HPDE6-E6E7 (cell line): Measurements from ENCODE around the gene TTLL6.
"Not testable (repeated sequence)": the region's sequence is repeated elsewhere in the genome, so short reads cannot be mapped to it uniquely, and the experiment has no call there.

Source experiments
- DNase-seq: peaks from one replicate; pipeline ENCODE4 v3.0.0; 2011; ENCODE audit warnings: missing footprints; ENCODE audit errors: extremely low spot score

The TTLL6 gene

DNA sequence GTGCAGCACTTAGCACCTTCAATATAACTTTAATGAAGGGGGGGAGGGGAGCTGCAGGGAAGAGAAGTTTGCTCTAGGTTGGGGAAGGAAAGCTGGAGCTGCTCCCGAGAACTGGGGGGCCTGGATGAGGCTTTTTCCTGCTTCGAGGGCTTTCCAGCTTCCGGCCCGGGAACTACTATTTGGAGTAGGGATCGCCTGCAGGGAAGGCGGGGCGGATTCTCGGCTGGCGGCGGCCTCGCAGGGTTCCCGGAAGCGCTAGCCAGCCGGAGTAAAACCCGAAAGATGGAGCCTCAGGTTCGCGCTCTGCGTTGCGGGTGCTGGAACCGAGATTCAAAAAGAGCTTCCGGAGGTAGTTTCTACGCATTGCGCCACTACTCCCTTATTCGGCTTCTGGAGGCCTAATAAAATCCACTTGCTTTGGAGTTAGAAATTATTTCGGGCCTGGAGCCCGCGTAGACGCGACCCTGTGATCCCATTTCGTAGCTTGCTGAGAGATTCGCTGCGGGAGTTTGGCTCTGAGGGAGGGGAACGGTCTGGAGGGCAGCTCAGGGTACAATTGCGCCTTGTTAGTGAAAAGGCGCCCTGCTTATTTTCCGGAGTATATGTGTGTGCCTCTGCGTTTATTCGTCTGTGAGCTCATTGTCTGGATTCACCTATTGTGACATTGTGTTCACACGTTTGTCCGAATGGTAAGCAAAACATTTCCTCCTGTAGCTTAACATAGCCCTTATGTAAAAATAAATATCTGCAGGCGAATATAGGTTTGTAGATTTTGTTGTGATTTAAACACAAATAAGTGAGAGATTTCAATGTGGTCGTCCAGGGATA, 93.4 kb downstream of the TTLL6 start:
- DNase-seq = no peak

DNA sequence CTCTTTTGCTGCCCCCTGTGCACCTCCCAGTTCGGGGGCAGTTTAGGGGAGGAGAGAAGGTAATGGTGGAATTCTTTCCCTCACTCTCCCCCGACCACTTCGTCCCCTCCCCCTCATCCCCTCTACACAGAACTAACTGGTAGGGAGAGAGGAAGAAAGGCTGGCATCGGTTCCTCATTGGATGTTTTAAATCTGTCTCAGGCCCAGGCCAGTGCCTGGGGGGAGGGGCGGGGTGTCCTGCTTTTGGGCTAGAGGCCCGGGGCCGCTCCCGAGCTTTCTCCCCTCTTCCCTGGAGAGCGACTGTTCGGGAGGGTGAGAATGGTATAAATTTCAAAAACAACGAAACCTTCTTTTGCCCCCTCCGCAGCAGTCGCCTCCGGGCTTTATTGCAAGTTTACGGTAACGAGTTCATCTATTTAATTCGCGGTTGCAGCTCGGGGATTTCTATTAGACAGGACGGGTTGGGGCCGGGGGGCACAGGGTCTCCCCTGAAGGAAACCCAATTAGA, 94.1 kb downstream of the TTLL6 start, which contains the start of gene PRAC2:
PRAC2 (plus strand) TSS at position 271 of the 508 bp plus-strand sequence. CDS start 1,226 bp downstream, outside the sequence.
- DNase-seq = no peak

DNA sequence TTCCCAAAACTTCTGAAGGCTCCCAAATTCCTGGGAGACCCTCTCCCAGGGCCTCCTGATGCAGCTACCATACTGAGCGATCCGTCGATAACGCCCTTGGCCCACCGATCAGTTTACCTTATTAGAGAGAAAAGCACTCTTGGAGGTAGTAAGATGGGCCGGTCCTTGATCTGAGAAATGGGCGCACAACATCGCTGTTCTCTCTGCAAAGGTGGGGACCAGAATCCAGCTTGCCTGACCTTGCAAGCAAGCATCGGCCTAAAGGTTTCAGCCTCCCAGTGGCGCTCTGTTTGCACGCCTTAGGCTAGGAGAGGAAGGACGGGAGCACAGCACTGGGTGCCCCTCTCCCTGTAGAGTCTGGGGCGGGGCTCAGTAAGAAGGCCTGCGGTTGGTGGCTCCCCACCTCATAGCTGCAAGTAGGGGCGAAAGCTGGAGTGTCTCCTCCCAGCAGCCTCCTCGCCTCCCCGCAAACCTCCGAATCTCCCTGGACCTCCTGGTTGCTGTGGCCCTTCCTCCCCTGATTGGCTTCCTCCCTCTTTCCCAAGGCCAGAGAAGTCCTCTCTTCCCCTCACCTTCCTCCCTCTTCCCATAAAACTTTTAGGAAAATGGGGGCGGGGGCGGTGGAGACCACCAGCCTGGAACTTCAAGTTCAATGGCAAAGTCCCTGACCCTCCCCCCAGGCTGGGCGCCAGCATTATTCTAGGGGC, 94.7 kb downstream of the TTLL6 start, which contains the start of gene PRAC1:
PRAC1 (minus strand) TSS at position 318 of the 707 bp plus-strand sequence; CDS start at position 192, 126 bp downstream.
- DNase-seq = no peak

DNA sequence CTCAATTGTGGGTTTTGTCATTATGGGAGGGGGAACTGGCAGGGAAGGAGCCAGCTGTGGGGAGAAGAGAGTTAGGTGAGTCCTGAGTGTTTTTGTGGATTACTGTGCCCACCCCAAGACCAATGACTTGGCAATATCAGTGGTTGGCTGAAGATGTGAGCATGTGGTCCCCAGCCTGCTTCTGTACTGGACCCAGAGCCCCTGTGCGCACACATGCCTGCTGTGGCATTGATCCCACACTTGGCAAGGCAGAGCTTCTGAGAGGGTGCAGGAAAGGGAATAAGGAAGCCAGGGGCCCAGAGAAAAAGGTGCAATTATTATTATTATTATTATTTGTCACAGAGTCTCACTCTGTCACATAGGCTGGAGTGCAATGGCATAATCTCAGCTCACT, 96.0 kb downstream of the TTLL6 start:
- no peak for DNase-seq

- DNase-seq = no peak
Measured at GRCh38 chr17:48720266-48721008, 96.6 kb downstream of the TTLL6 start.

DNA sequence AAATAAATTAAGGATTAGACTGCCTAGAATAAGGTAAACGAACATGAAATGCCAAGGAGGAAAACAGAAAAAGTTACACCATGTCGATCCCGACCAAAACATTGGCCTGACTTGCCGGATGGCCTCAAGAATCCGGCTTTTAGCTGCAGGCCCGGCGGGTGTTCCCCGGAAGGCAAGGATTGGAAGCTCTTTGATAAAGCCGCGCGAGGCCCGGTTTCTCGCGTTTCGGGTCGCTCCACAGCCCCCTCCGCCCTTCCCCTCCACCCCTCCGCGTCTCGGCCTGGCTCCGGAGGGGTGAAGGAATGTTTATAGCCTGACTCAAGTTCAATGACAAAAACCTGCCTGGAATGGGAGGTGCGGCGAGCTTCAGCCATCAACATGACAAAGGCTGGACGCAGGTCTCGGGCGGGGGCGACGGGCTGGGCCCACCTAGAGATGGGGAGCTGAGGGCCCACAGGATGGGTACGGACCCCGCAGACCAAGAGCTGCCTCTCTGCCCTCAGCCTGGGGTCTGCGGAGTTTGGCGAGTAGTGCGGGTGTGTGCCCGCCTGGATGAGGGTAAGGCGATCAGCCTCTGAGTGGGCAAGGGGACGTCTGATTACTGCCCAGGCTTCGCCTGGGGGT, 97.3 kb downstream of the TTLL6 start:
- no peak for DNase-seq

GRCh38 chr17:48718761-48719641, 98.0 kb downstream of the TTLL6 start:
- no peak for DNase-seq

GRCh38 chr17:48718227-48718760, 98.7 kb downstream of the TTLL6 start:
- DNase-seq = no peak

DNA sequence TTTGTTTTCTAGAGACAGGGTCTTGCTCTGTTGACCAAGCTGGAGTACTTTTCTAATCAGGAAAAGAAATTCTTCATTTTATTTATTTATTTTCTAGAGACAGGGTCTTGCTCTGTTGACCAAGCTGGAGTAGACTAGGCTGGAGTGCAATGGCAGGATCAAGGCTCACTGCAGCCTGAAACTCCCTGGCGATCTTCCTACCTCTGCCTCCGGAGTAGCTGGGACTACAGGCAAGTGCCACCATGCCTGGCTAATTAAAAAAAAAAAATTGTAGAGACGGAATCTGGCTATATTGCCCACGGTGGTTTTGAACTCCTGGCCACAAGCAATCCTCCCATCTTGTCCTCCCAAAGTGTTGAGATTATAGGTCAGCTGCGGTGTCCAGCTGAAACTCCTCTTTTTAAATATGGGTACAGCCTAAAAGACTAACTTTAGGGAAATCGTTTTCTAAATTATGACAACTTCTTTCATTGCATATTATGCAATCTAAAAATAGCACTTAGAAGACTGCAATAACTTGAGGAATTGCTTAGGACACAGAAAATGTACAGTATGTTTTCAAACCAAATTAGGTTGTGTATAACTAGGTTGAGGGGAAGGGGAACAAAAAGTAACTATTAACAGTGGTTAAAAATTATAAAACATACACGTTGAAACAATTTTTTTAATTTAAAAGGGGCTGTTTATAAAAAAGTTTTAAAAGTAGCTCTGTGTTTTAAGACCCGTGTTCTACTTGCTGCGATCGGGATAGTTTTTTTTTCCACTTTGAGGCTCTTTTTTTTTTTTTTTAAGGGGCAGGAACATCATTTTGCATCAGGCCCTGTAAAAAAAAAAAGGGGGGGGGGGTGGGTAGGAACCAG, 99.4 kb downstream of the TTLL6 start:
- DNase-seq = no peak

DNA sequence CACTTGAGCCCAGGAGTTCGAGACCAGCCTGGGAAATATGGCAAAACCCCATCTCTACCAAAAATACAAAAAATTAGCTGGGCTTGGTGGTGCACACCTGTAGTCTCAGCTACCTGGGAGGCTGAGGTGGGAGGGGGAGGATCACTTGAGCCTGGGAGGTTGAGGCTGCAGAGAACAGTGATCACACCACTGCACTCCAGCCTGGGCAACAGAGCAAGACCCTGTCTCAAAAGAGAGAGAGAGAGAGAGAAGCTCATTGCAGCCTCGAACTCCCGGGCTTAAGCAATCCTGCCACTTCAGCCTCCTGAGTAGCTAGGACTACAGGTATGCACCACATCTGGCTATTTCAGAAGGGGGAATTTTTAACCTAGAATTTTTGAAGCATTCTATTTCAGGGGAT, 100.5 kb downstream of the TTLL6 start:
- not testable (repeated sequence) for DNase-seq

- no peak for DNase-seq
Measured at GRCh38 chr17:48715496-48716399, 101.3 kb downstream of the TTLL6 start.
